ENCODE data around the gene SIDT2.

The SIDT2 gene

DNA sequence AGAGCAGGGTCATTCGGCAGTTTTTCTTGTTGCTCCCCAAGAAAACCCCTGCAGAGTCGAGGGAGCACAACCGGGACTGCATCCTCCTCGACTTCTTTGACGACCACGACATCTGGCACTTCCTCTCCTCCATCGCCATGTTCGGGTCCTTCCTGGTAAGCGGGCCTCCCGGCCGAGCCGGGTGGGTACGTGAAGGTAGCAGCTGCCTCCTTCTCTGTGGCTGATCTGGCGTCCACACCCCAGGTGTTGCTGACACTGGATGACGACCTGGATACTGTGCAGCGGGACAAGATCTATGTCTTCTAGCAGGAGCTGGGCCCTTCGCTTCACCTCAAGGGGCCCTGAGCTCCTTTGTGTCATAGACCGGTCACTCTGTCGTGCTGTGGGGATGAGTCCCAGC lies 17.2 kb downstream of the SIDT2 start:
- H3K9me3 ChIP-seq (ENCODE audit: control insufficient read depth in 5 of 5, low read length in 5 of 5): no peaks in the 10 kb centered on the region
- H3K36me3 ChIP-seq (ENCODE audit: control insufficient read depth in 5 of 5, insufficient read depth in 5 of 5, low read length in 5 of 5): peaks cover 0 to 57% (median 48%) of the 10 kb centered on the region in 5 donors
- H3K4me3 ChIP-seq (ENCODE audit: low read depth in 1 of 5, low read length in 5 of 5): no peak overlapping the region
- peaks cover 0 to 53% (median 48%) of the 10 kb centered on the region in 5 donors for H3K4me1 ChIP-seq (ENCODE audit: control insufficient read depth in 5 of 5, insufficient read depth in 5 of 5, low read length in 5 of 5)
- no peak overlapping the region for H3K27ac ChIP-seq (ENCODE audit: low read depth, low read length)
- H3K27me3 ChIP-seq (ENCODE audit: control insufficient read depth in 5 of 5, insufficient read depth in 4 of 5, low read length in 5 of 5): no peaks in the 10 kb centered on the region
- H3K9ac ChIP-seq (ENCODE audit: low read length in 5 of 5): no peak overlapping the region

DNA sequence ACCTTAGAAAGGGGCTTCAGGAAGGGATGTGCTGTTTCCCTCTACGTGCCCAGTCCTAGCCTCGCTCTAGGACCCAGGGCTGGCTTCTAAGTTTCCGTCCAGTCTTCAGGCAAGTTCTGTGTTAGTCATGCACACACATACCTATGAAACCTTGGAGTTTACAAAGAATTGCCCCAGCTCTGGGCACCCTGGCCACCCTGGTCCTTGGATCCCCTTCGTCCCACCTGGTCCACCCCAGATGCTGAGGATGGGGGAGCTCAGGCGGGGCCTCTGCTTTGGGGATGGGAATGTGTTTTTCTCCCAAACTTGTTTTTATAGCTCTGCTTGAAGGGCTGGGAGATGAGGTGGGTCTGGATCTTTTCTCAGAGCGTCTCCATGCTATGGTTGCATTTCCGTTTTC lies 18.5 kb downstream of the SIDT2 start:
- Histone ChIP-seq H3K9ac (ENCODE audit: low read length in 5 of 5) (no peak overlapping the region), H3K36me3 (ENCODE audit: control insufficient read depth in 5 of 5, insufficient read depth in 5 of 5, low read length in 5 of 5) (peaks cover 0 to 48% (median 40%) of the 10 kb centered on the region in 5 donors), H3K4me3 (ENCODE audit: low read depth in 1 of 5, low read length in 5 of 5) (no peak overlapping the region), H3K27ac (ENCODE audit: low read depth, low read length) (no peak overlapping the region), H3K4me1 (ENCODE audit: control insufficient read depth in 5 of 5, insufficient read depth in 5 of 5, low read length in 5 of 5) (peaks cover 2 to 65% (median 60%) of the 10 kb centered on the region in 5 donors), H3K9me3 (ENCODE audit: control insufficient read depth in 5 of 5, low read length in 5 of 5) (no peaks in the 10 kb centered on the region), H3K27me3 (ENCODE audit: control insufficient read depth in 5 of 5, insufficient read depth in 4 of 5, low read length in 5 of 5) (no peaks in the 10 kb centered on the region)

DNA sequence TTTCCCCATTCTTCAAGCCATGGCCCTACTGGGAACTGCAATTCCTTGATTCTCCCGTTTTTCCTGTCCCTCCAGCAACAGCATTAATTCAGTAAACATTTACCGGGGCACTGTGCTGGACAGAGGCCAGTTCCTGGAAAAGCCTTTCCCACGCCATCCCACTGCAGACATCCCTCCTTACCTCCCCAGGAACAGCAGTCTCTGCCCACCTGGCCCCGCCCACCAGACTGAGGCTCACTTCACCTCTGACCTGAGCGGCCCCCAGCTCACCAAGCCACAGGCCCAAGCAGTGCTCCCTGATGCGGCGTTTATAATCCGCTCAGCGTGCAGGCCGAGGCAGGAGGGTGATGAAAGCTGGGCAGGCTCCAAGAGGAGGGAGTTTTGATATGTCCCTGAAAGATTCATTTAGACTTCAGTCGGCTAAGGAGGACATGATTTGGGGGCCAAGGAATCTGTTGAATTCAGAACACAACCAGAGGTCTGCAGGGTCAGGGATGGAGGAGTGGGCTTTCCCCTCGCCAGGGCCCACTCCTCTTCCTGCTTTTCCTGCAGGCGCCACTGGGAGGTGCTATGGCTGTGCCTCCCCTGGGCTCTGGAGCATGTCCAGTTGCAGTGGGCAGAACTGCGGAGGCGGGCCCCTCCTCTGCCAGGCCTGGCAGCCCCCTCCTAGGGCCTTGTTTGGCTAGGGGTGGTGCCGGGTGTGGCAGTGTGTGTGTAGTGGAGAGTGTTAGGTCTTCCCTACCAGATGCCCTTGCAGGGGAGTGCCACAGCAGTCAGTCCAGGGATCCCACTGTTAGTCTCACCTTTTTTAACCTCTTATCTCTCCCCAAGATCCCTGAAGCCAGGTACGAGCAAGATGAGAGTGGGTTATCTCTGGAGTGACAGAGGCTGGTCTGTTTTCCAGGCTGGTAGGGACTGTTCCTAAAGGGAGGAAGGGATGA lies 19.2 kb downstream of the SIDT2 start:
- Histone ChIP-seq H3K36me3 (ENCODE audit: control insufficient read depth in 5 of 5, insufficient read depth in 5 of 5, low read length in 5 of 5) (peaks cover 0 to 43% (median 32%) of the 10 kb centered on the region in 5 donors), H3K9me3 (ENCODE audit: control insufficient read depth in 5 of 5, low read length in 5 of 5) (no peaks in the 10 kb centered on the region), H3K27me3 (ENCODE audit: control insufficient read depth in 5 of 5, insufficient read depth in 4 of 5, low read length in 5 of 5) (no peaks in the 10 kb centered on the region), H3K4me3 (ENCODE audit: low read depth in 1 of 5, low read length in 5 of 5) (no peak overlapping the region), H3K27ac (ENCODE audit: low read depth, low read length) (peak overlapping the region; percentile 75), H3K9ac (ENCODE audit: low read length in 5 of 5) (peak overlapping the region in 2 of 5 donors; percentile 1 to 67), H3K4me1 (ENCODE audit: control insufficient read depth in 5 of 5, insufficient read depth in 5 of 5, low read length in 5 of 5) (peaks cover 4 to 73% (median 68%) of the 10 kb centered on the region in 5 donors)

DNA sequence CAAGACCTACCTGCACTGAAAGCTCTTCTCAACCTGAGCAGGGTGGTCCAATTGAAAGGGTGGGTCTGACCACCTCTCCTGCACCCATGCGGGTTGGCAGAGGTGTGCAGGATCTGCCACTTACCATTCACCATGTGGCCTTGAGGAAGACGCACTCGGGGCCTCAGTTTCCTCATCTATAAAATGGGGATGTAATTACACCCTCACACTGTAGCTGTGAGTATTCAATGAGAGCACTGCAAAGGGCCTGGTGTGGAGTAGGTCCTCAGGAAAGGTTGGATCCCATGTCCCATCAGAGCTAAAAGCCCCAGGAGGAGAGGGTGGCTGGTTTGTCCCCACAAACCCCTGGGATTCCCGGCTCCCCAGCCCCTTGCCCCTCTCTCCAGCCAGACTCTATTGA lies 20.1 kb downstream of the SIDT2 start:
- H3K36me3 ChIP-seq (ENCODE audit: control insufficient read depth in 5 of 5, insufficient read depth in 5 of 5, low read length in 5 of 5): peaks cover 0 to 43% (median 32%) of the 10 kb centered on the region in 5 donors
- H3K4me1 ChIP-seq (ENCODE audit: control insufficient read depth in 5 of 5, insufficient read depth in 5 of 5, low read length in 5 of 5): peaks cover 6 to 78% (median 73%) of the 10 kb centered on the region in 5 donors
- peak overlapping the region in 4 of 5 donors; percentile 19 to 71 (median 66) for H3K4me3 ChIP-seq (ENCODE audit: low read depth in 1 of 5, low read length in 5 of 5)
- H3K27ac ChIP-seq (ENCODE audit: low read depth, low read length): peak overlapping the region; percentile 75
- no peaks in the 10 kb centered on the region for H3K9me3 ChIP-seq (ENCODE audit: control insufficient read depth in 5 of 5, low read length in 5 of 5)
- H3K9ac ChIP-seq (ENCODE audit: low read length in 5 of 5): peak overlapping the region in 3 of 5 donors; percentile 19 to 67 (median 61)
- no peaks in the 10 kb centered on the region for H3K27me3 ChIP-seq (ENCODE audit: control insufficient read depth in 5 of 5, insufficient read depth in 4 of 5, low read length in 5 of 5)

DNA sequence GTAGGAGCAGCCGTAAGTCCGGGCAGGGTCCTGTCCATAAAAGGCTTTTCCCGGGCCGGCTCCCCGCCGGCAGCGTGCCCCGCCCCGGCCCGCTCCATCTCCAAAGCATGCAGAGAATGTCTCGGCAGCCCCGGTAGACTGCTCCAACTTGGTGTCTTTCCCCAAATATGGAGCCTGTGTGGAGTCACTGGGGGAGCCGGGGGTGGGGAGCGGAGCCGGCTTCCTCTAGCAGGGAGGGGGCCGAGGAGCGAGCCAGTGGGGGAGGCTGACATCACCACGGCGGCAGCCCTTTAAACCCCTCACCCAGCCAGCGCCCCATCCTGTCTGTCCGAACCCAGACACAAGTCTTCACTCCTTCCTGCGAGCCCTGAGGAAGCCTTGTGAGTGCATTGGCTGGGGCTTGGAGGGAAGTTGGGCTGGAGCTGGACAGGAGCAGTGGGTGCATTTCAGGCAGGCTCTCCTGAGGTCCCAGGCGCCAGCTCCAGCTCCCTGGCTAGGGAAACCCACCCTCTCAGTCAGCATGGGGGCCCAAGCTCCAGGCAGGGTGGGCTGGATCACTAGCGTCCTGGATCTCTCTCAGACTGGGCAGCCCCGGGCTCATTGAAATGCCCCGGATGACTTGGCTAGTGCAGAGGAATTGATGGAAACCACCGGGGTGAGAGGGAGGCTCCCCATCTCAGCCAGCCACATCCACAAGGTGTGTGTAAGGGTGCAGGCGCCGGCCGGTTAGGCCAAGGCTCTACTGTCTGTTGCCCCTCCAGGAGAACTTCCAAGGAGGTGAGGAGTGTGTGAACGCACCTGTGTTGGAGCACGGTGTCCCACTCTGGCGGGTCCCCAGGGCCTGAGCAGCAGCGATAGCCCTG lies 20.7 kb downstream of the SIDT2 start, which contains the start of gene TAGLN:
TAGLN (plus strand) TSS at position 318 of the 863 bp plus-strand sequence. CDS start 3,644 bp downstream, outside the sequence.
- H3K27ac ChIP-seq (ENCODE audit: low read depth, low read length): peak within 1 kb of the TSS; percentile 79
- H3K4me1 ChIP-seq (ENCODE audit: control insufficient read depth in 5 of 5, insufficient read depth in 5 of 5, low read length in 5 of 5): peaks cover 6 to 78% (median 73%) of the 10 kb centered on the region in 5 donors
- peak within 1 kb of the TSS; percentile 19 to 67 (median 59) for H3K9ac ChIP-seq (ENCODE audit: low read length in 5 of 5)

DNA sequence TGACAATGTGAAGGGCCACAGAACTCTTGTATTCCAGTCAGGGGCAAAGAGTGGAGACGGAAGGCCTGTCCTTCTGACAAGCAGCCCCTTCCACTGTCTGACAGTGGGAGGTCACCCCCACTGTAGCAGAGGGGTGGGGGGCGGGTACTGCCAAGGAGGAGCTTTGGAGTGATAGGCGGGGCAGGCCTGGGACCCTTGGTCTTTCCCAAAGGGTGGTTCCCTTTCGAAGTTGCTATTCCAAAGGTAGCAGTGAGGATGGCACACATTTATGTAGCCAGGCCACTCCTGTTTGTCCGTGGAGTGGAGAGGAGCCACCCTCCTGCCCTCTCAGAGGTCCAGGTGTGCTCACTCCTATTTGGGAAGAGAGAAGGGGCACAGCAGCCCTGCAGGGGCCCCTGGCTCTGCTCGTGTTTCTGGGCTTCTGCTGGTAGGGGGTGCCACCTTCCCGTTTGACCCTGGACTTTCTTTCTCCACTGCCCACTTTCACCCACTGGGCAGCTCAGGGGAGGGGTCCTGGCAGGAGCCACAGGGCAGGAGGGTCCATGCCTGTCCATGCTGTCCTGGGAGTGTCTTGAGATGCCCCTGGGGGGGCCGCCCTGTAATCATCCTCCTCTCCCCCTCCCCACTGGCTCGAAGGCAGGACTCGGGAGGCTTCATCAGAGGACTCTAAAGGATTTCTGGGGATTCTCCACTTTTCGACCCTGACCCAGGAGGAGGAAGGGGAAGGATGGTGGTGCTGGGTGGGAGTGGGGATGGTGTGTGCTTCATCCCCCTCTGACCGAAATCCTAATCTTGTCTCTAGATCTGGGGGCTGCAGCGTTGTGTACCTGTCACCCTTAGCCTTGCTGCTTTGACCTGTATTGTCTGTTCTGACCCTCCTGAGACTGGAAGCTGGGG lies 21.6 kb downstream of the SIDT2 start:
- peak overlapping the region; percentile 63 to 71 (median 67) for H3K4me3 ChIP-seq (ENCODE audit: low read depth in 1 of 5, low read length in 5 of 5)
- peaks cover 0 to 47% (median 40%) of the 10 kb centered on the region in 5 donors for H3K36me3 ChIP-seq (ENCODE audit: control insufficient read depth in 5 of 5, insufficient read depth in 5 of 5, low read length in 5 of 5)

More for the DNA sequence above, 20.7 kb downstream of the SIDT2 start, which contains the start of gene TAGLN:
- Histone ChIP-seq H3K36me3 (ENCODE audit: control insufficient read depth in 5 of 5, insufficient read depth in 5 of 5, low read length in 5 of 5) (peaks cover 0 to 43% (median 33%) of the 10 kb centered on the region in 5 donors), H3K4me3 (ENCODE audit: low read depth in 1 of 5, low read length in 5 of 5) (peak within 1 kb of the TSS; percentile 63 to 71 (median 67)), H3K27me3 (ENCODE audit: control insufficient read depth in 5 of 5, insufficient read depth in 4 of 5, low read length in 5 of 5) (no peaks in the 10 kb centered on the region), H3K9me3 (ENCODE audit: control insufficient read depth in 5 of 5, low read length in 5 of 5) (no peaks in the 10 kb centered on the region)

DNA sequence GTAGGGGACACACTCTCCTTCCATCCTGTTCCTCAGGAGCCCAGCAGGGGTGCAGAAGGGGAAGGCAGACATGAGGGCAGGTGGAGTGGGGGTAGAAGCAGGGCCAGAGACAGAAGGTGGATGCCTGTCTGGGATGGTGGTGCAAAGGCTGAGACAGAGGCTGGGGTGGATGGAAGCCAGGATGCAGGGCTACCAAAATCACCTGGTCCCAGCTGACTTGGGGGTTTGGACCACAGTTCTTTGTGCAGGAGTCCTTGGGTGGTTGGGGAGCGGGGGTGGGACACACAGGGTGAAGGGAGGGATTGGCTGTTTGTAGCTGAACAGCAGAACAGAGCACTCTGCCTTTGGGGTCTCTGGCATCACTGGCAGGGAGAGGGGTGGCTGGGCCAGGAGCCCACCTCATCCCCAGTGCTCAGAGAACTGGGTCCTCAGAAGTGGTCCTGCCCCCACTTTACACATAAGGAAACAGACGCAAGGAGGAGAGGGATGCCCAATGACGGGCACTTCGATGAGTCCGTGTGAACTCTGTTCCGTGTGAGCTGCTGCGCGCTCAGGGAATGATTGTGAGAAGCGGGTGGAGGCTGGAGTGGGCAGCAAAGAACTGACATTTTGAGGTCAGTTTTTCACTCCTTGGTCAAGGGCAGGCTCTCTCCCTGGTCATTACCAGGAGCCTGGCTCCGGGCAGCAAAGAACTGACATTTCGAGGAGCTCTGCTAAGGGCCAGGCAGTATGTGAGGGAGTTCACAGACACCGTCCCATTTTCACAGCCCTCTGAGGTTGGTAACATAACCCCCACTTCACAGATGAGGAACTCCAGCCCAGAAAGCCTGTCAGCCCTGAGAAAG lies 22.5 kb downstream of the SIDT2 start:
- Histone ChIP-seq H3K9me3 (ENCODE audit: control insufficient read depth in 5 of 5, low read length in 5 of 5) (no peaks in the 10 kb centered on the region), H3K27ac (ENCODE audit: low read depth, low read length) (peak overlapping the region; percentile 79), H3K4me1 (ENCODE audit: control insufficient read depth in 5 of 5, insufficient read depth in 5 of 5, low read length in 5 of 5) (peaks cover 6 to 86% (median 81%) of the 10 kb centered on the region in 5 donors), H3K36me3 (ENCODE audit: control insufficient read depth in 5 of 5, insufficient read depth in 5 of 5, low read length in 5 of 5) (peaks cover 0 to 44% (median 35%) of the 10 kb centered on the region in 5 donors), H3K9ac (ENCODE audit: low read length in 5 of 5) (peak overlapping the region; percentile 8 to 67 (median 59)), H3K27me3 (ENCODE audit: control insufficient read depth in 5 of 5, insufficient read depth in 4 of 5, low read length in 5 of 5) (no peaks in the 10 kb centered on the region), H3K4me3 (ENCODE audit: low read depth in 1 of 5, low read length in 5 of 5) (peak overlapping the region; percentile 63 to 71 (median 67))

More for the DNA sequence above, 21.6 kb downstream of the SIDT2 start:
- Histone ChIP-seq H3K27me3 (ENCODE audit: control insufficient read depth in 5 of 5, insufficient read depth in 4 of 5, low read length in 5 of 5) (no peaks in the 10 kb centered on the region), H3K9ac (ENCODE audit: low read length in 5 of 5) (peak overlapping the region; percentile 1 to 67 (median 59)), H3K9me3 (ENCODE audit: control insufficient read depth in 5 of 5, low read length in 5 of 5) (no peaks in the 10 kb centered on the region), H3K27ac (ENCODE audit: low read depth, low read length) (peak overlapping the region; percentile 79), H3K4me1 (ENCODE audit: control insufficient read depth in 5 of 5, insufficient read depth in 5 of 5, low read length in 5 of 5) (peaks cover 6 to 80% (median 75%) of the 10 kb centered on the region in 5 donors)

DNA sequence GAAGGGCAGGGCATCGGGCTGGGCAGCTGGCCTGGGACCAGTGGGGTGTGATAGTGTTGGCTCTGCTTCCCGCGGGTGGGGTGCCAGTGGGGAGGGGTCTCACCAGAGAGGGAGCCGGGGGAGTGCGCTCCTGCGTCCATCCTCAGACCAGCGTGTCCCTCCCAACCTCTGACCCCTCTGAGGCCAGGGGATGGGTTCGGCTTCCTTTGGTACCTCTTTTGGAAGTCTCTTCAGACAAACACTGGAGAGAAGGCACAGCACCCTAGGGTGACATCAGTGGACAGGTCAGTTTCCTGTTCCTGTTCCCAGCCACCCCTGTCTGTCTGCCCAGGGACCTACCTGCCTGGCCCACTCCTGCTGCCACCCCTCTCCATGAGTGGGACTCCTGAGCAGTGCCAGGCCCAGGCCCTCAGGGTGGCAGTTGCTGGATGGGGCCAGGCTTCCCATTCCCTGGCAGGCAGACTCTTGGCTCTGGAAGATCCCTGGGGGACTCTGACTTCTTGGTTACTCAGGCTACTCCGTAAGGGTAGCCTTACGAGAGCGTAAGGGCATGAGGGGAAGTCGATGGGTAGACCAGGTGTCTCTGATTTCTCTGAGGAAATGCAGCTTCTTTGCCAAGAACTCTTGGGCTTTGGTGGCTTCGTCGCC lies 23.2 kb downstream of the SIDT2 start:
- no peaks in the 10 kb centered on the region for H3K9me3 ChIP-seq (ENCODE audit: control insufficient read depth in 5 of 5, low read length in 5 of 5)
- H3K27ac ChIP-seq (ENCODE audit: low read depth, low read length): peak overlapping the region; percentile 79
- peak overlapping the region in 4 of 5 donors; percentile 8 to 67 (median 58) for H3K9ac ChIP-seq (ENCODE audit: low read length in 5 of 5)
- H3K4me3 ChIP-seq (ENCODE audit: low read depth in 1 of 5, low read length in 5 of 5): peak overlapping the region; percentile 63 to 71 (median 67)
- no peaks in the 10 kb centered on the region for H3K27me3 ChIP-seq (ENCODE audit: control insufficient read depth in 5 of 5, insufficient read depth in 4 of 5, low read length in 5 of 5)
- H3K36me3 ChIP-seq (ENCODE audit: control insufficient read depth in 5 of 5, insufficient read depth in 5 of 5, low read length in 5 of 5): peaks cover 0 to 40% (median 28%) of the 10 kb centered on the region in 5 donors
- peaks cover 6 to 89% (median 84%) of the 10 kb centered on the region in 5 donors for H3K4me1 ChIP-seq (ENCODE audit: control insufficient read depth in 5 of 5, insufficient read depth in 5 of 5, low read length in 5 of 5)
